GM19328 (cell line): ENCODE data around the gene TLE4.

Experiments
- ATAC-seq: cut with Tn5 transposase; IDR thresholded peaks from one replicate; pipeline ENCODE4 v1.9.1; 2021; ENCODE audit warnings: mild to moderate bottlenecking, moderate library complexity; ENCODE audit not compliant: unreplicated experiment

The TLE4 gene

DNA sequence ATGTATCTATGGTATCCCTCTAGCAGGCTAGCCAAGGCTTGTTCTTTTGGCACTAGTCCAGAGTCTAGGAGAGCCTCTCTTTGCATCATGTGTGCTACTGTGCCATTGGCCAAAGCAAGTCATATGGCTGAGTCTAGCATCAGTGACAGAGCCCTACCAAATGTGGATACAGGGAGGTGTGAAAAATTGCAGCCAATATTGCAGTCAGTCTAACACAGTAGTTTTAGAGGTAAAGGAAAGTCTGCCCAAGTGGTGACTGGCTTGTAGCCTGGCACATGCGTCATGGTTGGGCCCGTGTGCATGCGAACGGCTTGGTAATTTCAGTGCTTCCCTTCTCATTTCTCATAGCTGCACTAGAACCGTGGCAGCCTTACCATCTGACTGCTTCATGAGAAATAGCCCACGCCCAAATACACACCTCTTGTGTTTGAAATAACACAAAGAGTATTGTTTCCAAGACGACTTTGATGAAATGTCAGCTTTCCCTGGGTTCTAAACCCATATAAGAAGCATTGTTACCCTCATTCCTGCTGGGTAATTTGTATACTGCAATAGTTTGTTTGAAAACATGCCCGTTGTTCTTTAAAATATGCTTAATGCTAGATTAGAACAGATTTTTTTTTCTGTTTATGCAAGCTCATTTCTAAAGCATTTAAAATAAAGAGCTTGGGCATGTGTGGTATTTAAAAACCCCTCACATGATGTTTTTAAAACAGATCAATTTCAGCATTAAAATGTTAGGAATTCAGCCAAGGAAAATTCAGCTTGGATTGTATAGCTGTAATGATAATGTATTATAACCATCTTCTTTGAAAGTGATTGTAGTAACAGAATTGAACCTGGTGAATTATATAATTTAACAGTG is 113.2 kb downstream of the TLE4 start:
- ATAC-seq = no peak

GRCh38 chr9:79685577-79685976 is 113.8 kb downstream of the TLE4 start:
- ATAC-seq = no peak

- ATAC-seq = no peak
Measured at GRCh38 chr9:79686381-79687130, 114.8 kb downstream of the TLE4 start.

- no peak for ATAC-seq
Measured at GRCh38 chr9:79687131-79687447, 115.3 kb downstream of the TLE4 start.

- ATAC-seq = no peak
Measured at GRCh38 chr9:79688363-79688762, 116.6 kb downstream of the TLE4 start.

DNA sequence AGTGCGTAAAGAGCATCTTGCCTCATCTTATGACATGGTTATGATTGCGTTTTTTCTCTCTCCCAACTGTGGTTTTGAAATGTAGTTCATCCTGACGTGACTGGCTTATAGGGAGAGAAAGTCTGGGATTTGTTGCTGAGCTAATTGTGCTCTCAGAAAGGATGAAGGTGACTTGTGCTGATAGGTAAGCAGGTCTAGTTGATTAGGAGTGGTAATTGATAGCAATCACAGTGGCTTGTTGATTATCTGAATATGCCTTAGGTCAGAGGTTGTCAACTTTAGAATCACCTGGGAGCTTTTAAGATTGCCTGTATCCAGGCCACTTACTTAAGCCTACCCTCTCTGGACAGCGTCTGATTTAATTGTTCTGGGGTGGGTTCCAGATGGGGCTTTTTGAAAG is 117.8 kb downstream of the TLE4 start:
- ATAC-seq = no peak

DNA sequence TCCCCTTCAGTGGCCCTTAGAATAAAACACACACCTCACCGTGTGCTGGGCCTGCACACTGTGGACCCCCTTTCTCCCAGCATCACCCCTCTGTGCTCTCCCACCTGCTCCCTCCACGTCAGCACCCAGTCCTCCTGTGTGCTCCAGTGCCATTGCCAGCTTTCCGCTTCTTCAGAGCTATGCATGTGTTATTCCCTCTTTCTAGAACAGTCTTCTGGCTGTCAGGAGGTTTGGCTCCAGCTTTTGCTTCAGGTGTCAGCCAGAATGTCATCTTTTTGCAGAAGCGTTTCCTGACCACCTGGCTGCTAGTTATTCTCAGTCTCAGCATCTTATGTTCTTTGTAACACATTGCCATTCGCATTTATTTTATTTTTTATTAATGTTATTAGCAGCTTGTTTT is 119.7 kb downstream of the TLE4 start:
- ATAC-seq = no peak

DNA sequence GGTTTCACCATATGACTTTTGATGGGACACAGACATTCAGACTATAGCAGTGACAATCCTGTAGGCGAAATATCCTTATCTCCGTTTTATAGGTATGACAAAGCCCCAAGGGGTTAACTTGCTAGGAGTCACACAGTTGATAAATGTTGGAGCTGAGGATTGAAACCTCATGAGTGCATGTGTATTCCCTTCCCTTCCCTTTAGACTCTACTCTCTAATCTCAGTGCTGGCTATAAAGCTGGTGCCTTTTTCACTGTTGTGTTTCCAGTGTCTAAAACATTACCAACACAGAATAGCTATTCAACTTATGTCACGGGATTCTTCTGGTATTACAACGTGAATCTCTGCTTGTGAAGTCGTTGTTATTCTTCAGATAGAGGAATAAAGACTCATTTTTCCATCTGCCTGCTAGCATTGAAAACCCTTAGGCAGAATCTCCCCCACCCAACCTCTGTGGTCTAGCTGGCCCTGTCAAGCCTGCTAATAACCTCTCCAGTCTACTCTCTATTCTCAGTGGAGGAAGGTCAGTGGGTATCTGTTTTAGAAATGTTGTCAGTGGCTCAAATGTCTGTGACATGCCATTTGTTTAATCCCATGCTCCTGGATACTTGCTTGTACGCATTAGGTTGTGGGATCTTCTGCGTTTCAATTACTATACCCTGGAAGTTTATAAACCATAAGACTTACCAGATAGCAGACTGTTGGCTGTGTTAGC is 121.2 kb downstream of the TLE4 start:
- no peak for ATAC-seq

- ATAC-seq = no peak
Measured at GRCh38 chr9:79693750-79694149, 122.0 kb downstream of the TLE4 start.

DNA sequence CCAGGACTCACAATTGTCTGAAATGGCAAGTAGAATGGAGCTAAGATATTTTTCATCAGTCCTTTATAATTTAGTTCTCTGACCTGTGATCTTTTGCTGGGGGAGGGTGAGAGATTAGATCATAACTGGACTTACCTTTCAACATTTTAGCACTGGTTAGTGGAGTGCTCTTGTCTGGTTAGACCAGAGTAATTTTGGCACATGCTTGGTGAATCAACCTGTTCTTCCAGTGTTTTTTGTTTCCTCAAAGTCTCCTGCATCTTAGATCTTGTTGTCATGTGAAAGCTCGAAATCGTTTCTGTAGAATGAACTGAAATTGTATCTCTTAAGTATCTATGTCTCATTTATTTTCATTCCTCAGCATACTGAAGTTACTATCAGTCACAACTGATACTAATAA is 122.4 kb downstream of the TLE4 start:
- no peak for ATAC-seq

- ATAC-seq = no peak
Measured at GRCh38 chr9:79694676-79695400, 123.1 kb downstream of the TLE4 start.

- peak; percentile 63 for ATAC-seq
Measured at GRCh38 chr9:79695531-79696175, 123.9 kb downstream of the TLE4 start.

GRCh38 chr9:79698967-79699366 is 127.2 kb downstream of the TLE4 start:
- no peak for ATAC-seq

DNA sequence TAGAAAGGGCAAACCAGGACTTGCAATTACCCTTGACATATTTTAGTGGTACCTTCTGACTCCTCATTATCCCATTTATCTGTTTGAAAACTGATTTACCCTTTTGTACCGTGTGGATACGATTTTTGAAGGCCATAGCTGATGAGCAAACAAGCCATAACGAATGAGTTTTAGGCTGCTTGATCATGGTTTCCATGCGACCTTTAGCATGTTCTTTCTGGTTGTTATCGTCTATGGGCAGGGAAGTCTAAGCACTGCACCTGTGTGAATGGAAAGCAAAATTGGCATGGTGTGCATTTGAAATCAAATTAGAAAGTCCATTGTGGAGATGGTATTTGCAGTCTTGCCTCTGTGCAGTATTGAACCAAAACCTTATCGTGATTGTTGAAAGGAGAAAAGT is 127.7 kb downstream of the TLE4 start:
- ATAC-seq = no peak

DNA sequence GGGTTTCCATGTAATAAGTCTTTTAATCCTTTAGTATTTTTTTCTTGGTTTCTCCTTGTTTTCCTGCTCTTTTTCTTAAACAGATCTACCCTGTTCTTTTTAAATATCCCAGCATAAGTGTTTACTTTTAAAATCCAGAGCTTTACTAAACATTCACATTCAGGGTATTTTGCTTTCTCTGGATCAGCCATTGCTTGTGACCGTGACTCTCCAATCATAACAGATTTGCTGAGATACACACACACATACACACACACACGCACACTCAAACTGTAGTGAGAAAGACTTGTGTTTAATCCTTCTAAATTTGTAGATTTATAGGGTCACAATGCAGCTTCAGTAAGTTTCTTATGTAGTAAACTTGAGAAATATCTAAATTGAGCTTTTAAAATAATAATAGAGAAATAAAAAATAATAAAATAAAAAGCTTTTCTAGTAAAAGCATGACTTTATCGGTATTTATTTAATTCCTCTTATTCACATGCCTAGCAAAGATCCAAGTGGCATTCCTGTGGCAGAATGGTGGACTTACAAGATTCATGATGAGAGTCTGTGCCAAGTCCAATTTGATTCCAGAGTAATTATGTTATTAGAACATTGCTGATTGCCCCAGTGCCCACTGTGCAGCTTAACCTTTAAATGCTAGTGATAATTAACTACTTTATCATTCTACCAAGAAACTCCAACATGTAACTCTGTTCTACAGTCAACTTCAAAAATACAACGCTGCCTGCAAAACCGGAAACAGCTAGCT is 129.0 kb downstream of the TLE4 start:
- ATAC-seq = no peak

DNA sequence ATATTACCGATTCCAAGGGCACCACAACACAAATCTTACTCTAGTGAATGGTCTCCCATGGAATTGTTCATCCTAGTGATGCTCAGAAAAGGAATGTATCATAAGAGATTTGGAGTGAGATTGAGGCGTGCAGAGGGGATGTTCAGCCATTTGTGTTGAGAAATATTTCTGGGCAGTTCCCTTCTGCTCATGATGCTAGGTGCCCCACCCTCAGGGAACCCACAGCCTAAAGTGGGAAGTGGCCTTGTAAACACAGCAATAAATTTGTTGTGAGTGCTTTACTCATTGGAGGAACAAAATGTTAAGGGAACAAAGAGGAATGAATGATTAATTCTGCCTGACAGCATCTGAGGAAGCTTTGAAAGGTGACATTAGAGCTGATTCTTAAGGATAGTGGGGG is 129.9 kb downstream of the TLE4 start:
- ATAC-seq = no peak

DNA sequence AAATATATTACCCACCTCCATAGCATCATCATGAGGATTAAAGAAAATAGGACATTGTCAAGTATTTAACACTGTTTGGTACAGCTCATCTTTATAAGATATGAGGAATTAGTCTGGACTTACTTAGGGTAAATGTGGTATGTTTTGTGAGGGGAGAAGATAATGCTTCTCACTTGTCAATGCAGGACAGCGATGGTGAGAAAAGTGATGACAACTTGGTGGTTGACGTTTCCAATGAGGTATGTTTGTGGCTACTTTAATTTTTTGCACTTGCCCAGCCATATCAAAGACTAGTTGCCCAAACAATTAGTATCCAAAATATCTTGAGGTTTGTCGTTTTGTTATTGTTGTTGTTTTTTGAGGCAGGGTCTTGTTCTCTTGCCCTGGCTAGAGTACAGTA is 133.9 kb downstream of the TLE4 start:
- ATAC-seq = no peak

- ATAC-seq = no peak
Measured at GRCh38 chr9:79706512-79706911, 134.7 kb downstream of the TLE4 start.

- no peak for ATAC-seq
Measured at GRCh38 chr9:79707589-79707988, 135.8 kb downstream of the TLE4 start.

DNA sequence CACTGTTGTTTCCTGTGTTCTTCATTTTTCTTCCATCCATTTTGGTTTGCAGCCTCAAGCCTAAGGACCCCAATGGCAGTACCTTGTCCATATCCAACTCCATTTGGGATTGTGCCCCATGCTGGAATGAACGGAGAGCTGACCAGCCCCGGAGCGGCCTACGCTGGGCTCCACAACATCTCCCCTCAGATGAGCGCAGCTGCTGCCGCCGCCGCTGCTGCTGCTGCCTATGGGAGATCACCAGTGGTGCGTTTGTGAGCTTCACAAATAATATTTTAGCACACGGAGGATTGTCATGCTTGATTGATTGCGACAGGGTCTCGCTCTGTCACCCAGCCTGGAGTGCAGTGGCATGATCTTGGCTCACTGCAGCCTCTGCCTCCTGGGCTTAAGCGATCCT is 136.8 kb downstream of the TLE4 start:
- ATAC-seq = no peak
